Keratinocyte (primary cell): ENCODE results near the gene RHOBTB3. TPM values are rescaled to one million over a fixed set of nuclear protein-coding genes. Genes with fewer than 3 reads are reported as not detected.

Experiments
- DNase-seq: peaks from one replicate; pipeline ENCODE4 v3.0.0-alpha.2; 2011; ENCODE audit warnings: low read depth, missing footprints, low spot score
- FAIRE-seq: peaks from 2 replicates; lab custom pipeline; 2011; peaks lifted over from hg19 to GRCh38; lab: Jason Lieb, UNC
- H2AFZ ChIP-seq: 2 replicates; pipeline ENCODE4 v1.6.0; 2012; ENCODE audit warnings: low read length, control low read depth, inconsistent platforms; ENCODE audit not compliant: control insufficient read depth
- H3K27ac ChIP-seq: 2 replicates; pipeline ENCODE4 v1.5.1; 2011; ENCODE audit warnings: low read length; ENCODE audit not compliant: control insufficient read depth, insufficient read depth
- H3K27me3 ChIP-seq: 3 replicates; pipeline ENCODE4 v1.6.0; 2011; ENCODE audit warnings: low read length; ENCODE audit not compliant: control insufficient read depth, insufficient read depth; ENCODE audit errors: extremely low read depth
- H3K36me3 ChIP-seq, 2 experiments: 2 replicates in 1 of 2; 3 replicates in 1 of 2; pipeline ENCODE4 v1.5.1; 2011; ENCODE audit warnings: low read length in 2 of 2, mild to moderate bottlenecking in 1 of 2; ENCODE audit not compliant: control insufficient read depth in 2 of 2, insufficient read depth in 2 of 2; ENCODE audit errors: extremely low read depth in 1 of 2
- H3K4me1 ChIP-seq: 3 replicates; pipeline ENCODE4 v1.5.1; 2011; ENCODE audit warnings: low read length; ENCODE audit not compliant: control insufficient read depth, insufficient read depth; ENCODE audit errors: extremely low read depth
- H3K4me2 ChIP-seq: 3 replicates; pipeline ENCODE4 v1.6.0; 2011; ENCODE audit warnings: low read depth, low read length; ENCODE audit not compliant: control insufficient read depth, insufficient read depth; ENCODE audit errors: extremely low read depth
- H3K4me3 ChIP-seq, 3 experiments: fragments of 200-600 bp in 1 of 3; sonication (generic) in 1 of 3; 2 replicates in 2 of 3; 3 replicates in 1 of 3; pipeline ENCODE4 v1.5.1; 2011 to 2016; ENCODE audit warnings: low read length in 3 of 3, mild to moderate bottlenecking in 3 of 3, control low read depth in 2 of 3, inconsistent platforms in 1 of 3, low read depth in 1 of 3, mixed read lengths in 1 of 3, mixed run types in 1 of 3, moderate library complexity in 1 of 3; ENCODE audit not compliant: control insufficient read depth in 2 of 3, insufficient read depth in 2 of 3; ENCODE audit errors: extremely low read depth in 1 of 3
- H3K79me2 ChIP-seq: 2 replicates; pipeline ENCODE4 v1.6.0; 2012; ENCODE audit warnings: low read length; ENCODE audit not compliant: control insufficient read depth, insufficient read depth
- H3K9ac ChIP-seq: 3 replicates; pipeline ENCODE4 v1.6.0; 2011; ENCODE audit warnings: low read length; ENCODE audit not compliant: control insufficient read depth, insufficient read depth; ENCODE audit errors: extremely low read depth
- H3K9me1 ChIP-seq: 3 replicates; pipeline ENCODE4 v1.6.0; 2011; ENCODE audit warnings: low read length; ENCODE audit not compliant: control insufficient read depth, insufficient read depth; ENCODE audit errors: extremely low read depth
- H3K9me3 ChIP-seq: 2 replicates; pipeline ENCODE4 v1.5.1; 2012; ENCODE audit warnings: low read depth, low read length; ENCODE audit not compliant: control insufficient read depth
- H4K20me1 ChIP-seq: 3 replicates; pipeline ENCODE4 v1.6.0; 2011; ENCODE audit warnings: low read length; ENCODE audit not compliant: control insufficient read depth, insufficient read depth; ENCODE audit errors: extremely low read depth
- CTCF ChIP-seq, 3 experiments: IDR thresholded peaks in 1 of 3; conservative IDR thresholded peaks in 1 of 3; optimal IDR thresholded peaks in 1 of 3; 2 replicates in 2 of 3; 3 replicates in 1 of 3; pipeline versions ENCODE3 to v1.5.1; 2011; ENCODE audit warnings: low read length in 3 of 3, mild to moderate bottlenecking in 3 of 3, moderate library complexity in 2 of 3, control low read depth in 1 of 3, inconsistent platforms in 1 of 3; ENCODE audit not compliant: insufficient read depth in 2 of 3; ENCODE audit errors: extremely low read depth in 1 of 3
- EZH2 ChIP-seq: IDR thresholded peaks from one replicate; pipeline ENCODE4 v1.6.1; 2012; ENCODE audit warnings: inconsistent platforms, mild to moderate bottlenecking, low read length, moderate library complexity
- dilution Hi-C: fragments of 300-500 bp; cut with MboI; formaldehyde crosslinking; loops from one replicate; pipeline ENCODE4 v1.7.0; 2020; ENCODE audit warnings: low sequenced_read_pairs; ENCODE audit not compliant: extremely low pct_ligation_motif_present
- polyA plus RNA-seq, 5 experiments: library from polyadenylated mRNA; depleted of rRNA in 3 of 5; stranded (reverse) in 3 of 5; stranded (forward) in 1 of 5; unstranded in 1 of 5; fragments of >200 nt; gene quantifications; 1 replicate in 1 of 5; 2 replicates in 3 of 5; 3 replicates in 1 of 5; pipeline versions ENCODE4 v1.2.1 to v1.2.3, GENCODE V29; 2011 to 2012; ENCODE audit warnings: missing spikeins in 2 of 5, low read depth in 1 of 5, low replicate concordance in 1 of 5

The RHOBTB3 gene
- polyA plus RNA-seq, 1 donor (not counting 4 experiments of a cell fraction or from before 2014, with no cell fraction given): 4.7 TPM

DNA sequence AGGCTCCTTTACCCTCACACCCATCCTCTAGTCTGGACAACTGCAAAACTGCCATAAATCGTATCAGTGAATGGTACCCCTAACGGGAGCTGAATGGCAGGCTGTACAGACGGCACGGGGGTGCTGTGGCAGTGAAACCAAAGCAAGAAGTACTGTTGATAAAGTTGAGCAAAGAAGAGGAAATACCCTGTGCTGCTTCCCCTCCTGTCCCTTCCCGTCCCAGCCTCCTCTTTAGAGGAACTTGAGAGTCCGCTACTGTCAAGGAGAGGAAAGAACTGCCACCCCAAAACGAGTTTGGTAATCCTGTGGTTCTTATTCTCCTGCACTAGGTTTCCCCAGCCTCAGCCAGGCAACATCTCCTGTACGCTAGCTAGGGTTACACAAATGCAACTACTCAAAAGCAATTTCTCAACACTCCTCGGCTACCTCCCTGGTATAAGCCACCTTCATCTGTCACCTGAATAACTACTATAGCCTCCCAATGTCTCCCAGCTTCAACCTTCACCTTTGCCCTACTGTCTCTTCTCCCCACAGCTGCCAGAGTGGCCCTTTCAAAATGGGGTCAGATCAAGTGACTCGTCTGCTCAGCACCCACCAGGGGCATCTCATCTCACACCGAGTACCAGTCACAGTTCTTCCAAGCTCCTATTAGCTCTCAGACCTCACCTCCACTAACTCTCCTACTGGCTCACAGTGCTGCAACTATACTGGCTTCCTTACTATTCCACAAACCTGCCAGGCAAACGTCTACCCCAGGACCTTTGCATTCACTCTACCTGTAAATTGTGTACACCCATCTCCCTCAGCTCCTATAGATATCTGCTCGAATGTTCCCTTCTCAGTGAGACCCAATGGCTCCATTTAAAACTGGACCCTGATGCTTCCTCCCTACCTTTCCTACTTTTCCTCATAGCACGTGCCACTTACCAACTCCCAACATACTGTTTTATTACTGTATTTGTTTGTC lies 87.3 kb downstream of the RHOBTB3 start:
- Histone ChIP-seq H3K79me2 (no peaks in the 10 kb centered on the region), H3K9me1 (no peaks in the 10 kb centered on the region), H3K4me3 (no peak overlapping the region), H2AFZ (no peak overlapping the region), H3K4me1 (peaks cover 15% of the 10 kb centered on the region), H3K4me2 (no peak overlapping the region), H3K27ac (no peak overlapping the region), H3K27me3 (no peaks in the 10 kb centered on the region), H3K36me3 (no peaks in the 10 kb centered on the region), H4K20me1 (no peaks in the 10 kb centered on the region), H3K9me3 (no peaks in the 10 kb centered on the region), H3K9ac (no peak overlapping the region)
- no peak for FAIRE-seq
- no peak for TF ChIP-seq CTCF (optimal IDR thresholded peaks at IDR 0.05 in 1 of 3, IDR thresholded peaks at IDR 0.05 in 1 of 3, conservative IDR thresholded peaks at IDR 0.05 in 1 of 3; ENCODE audit: extremely low read depth in 1 of 3, insufficient read depth in 2 of 3, low read length in 3 of 3)
- no peak for TF ChIP-seq EZH2
- dilution Hi-C loops: no loop called here
- no peak for DNase-seq

- H3K4me3 ChIP-seq: peak overlapping the region; percentile 60 to 92 (median 88)
- dilution Hi-C loops: no loop called here
- H3K4me2 ChIP-seq: peak overlapping the region; percentile 99
- H3K79me2 ChIP-seq: no peaks in the 10 kb centered on the region
- TF ChIP-seq EZH2 (no peak), CTCF (optimal IDR thresholded peaks at IDR 0.05 in 1 of 3, IDR thresholded peaks at IDR 0.05 in 1 of 3, conservative IDR thresholded peaks at IDR 0.05 in 1 of 3; ENCODE audit: extremely low read depth in 1 of 3, insufficient read depth in 2 of 3, low read length in 3 of 3) (no peak)
- DNase-seq (no peak), FAIRE-seq (no peak)
- H2AFZ ChIP-seq: peak overlapping the region; percentile 99
- no peaks in the 10 kb centered on the region for H3K9me1 ChIP-seq
- peaks cover 18% of the 10 kb centered on the region for H3K4me1 ChIP-seq
- no peak overlapping the region for H3K27ac ChIP-seq
- no peaks in the 10 kb centered on the region for H3K36me3 ChIP-seq
- H3K9me3 ChIP-seq: no peaks in the 10 kb centered on the region
- no peak overlapping the region for H3K9ac ChIP-seq
- no peaks in the 10 kb centered on the region for H4K20me1 ChIP-seq
- no peaks in the 10 kb centered on the region for H3K27me3 ChIP-seq
Observed at GRCh38 chr5:95821110-95822021, 90.2 kb downstream of the RHOBTB3 start.
